ENCODE measurements around the gene PRRT3. TPM values are rescaled to one million over a fixed set of nuclear protein-coding genes. Genes with fewer than 3 reads are reported as not detected.

Gene PRRT3
- total RNA-seq, 2 experiments from 2014 or later: 1.4 to 4.3 TPM

- ChIA-PET POLR2A (no interaction called here), CTCF (ENCODE audit: unreplicated experiment) (no interaction called here)
- Histone ChIP-seq H3K36me3 (ENCODE audit: insufficient read depth, low read length) (no peaks in the 10 kb centered on the region), H2AFZ (ENCODE audit: low read length) (no peak overlapping the region), H3K27ac (ENCODE audit: low read depth, low read length, poor library complexity, severe bottlenecking) (no peak overlapping the region), H3K9me3 (ENCODE audit: low read length) (no peaks in the 10 kb centered on the region), H3K79me2 (ENCODE audit: insufficient read depth, low read depth, low read length) (no peaks in the 10 kb centered on the region), H3K9me2 (ENCODE audit: insufficient read depth, low read length) (no peaks in the 10 kb centered on the region), H3K4me1 (ENCODE audit: insufficient read depth, low read length, poor library complexity, severe bottlenecking) (no peaks in the 10 kb centered on the region), H4K20me1 (ENCODE audit: insufficient read depth, low read length) (no peaks in the 10 kb centered on the region), H3K4me3 (ENCODE audit: low read depth, low read length, poor library complexity, severe bottlenecking) (no peak overlapping the region), H3K4me2 (ENCODE audit: low read length) (no peak overlapping the region)
- no TSS peak for BruUV-seq (replicated peaks)
- intact Hi-C loops (cut with micrococcal nuclease; ENCODE audit: unreplicated experiment): no loop called here
- DNase-seq (ENCODE audit: low spot score): no peak
- TF ChIP-seq, protein P1, sequence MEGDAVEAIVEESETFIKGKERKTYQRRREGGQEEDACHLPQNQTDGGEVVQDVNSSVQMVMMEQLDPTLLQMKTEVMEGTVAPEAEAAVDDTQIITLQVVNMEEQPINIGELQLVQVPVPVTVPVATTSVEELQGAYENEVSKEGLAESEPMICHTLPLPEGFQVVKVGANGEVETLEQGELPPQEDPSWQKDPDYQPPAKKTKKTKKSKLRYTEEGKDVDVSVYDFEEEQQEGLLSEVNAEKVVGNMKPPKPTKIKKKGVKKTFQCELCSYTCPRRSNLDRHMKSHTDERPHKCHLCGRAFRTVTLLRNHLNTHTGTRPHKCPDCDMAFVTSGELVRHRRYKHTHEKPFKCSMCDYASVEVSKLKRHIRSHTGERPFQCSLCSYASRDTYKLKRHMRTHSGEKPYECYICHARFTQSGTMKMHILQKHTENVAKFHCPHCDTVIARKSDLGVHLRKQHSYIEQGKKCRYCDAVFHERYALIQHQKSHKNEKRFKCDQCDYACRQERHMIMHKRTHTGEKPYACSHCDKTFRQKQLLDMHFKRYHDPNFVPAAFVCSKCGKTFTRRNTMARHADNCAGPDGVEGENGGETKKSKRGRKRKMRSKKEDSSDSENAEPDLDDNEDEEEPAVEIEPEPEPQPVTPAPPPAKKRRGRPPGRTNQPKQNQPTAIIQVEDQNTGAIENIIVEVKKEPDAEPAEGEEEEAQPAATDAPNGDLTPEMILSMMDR (conservative IDR thresholded peaks at IDR 0.05; ENCODE audit: low read length): no peak
- no peak for TF ChIP-seq EZH2phosphoT487 (IDR thresholded peaks at IDR 0.05; ENCODE audit: borderline replicate concordance, low read depth, low read length)
Observed at GRCh38 chr3:9918261-9919038, 33.8 kb downstream of the PRRT3 start.

DNA sequence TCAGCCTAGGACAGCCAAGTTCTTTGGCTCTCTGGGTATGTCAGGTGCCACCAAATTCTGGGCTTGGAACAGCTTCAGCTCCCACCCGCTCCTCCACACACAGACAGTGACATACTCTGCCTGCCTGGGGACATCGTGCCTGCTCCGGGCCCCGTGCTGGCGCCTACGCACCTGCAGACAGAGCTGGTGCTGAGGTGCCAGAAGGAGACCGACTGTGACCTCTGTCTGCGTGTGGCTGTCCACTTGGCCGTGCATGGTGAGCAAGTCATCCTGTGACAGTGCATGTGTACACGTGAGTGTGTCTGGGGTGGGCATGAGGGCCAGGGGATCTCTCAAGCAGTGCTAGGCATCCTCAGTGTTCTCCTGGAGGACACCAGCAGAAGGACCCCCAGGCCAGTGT is 34.4 kb downstream of the PRRT3 start:
- no peak for TF ChIP-seq EZH2phosphoT487 (IDR thresholded peaks at IDR 0.05; ENCODE audit: borderline replicate concordance, low read depth, low read length)
- TF ChIP-seq, protein P1 (conservative IDR thresholded peaks at IDR 0.05; ENCODE audit: low read length): no peak
- no peak overlapping the region for H3K4me3 ChIP-seq (ENCODE audit: low read depth, low read length, poor library complexity, severe bottlenecking)
- intact Hi-C loops (cut with micrococcal nuclease; ENCODE audit: unreplicated experiment): no loop called here
- ChIA-PET CTCF (ENCODE audit: unreplicated experiment) (no interaction called here), POLR2A (no interaction called here)
- no peaks in the 10 kb centered on the region for H4K20me1 ChIP-seq (ENCODE audit: insufficient read depth, low read length)
- H3K27ac ChIP-seq (ENCODE audit: low read depth, low read length, poor library complexity, severe bottlenecking): no peak overlapping the region
- H3K36me3 ChIP-seq (ENCODE audit: insufficient read depth, low read length): no peaks in the 10 kb centered on the region
- no TSS peak for BruUV-seq (replicated peaks)
- no peaks in the 10 kb centered on the region for H3K79me2 ChIP-seq (ENCODE audit: insufficient read depth, low read depth, low read length)
- no peak overlapping the region for H3K4me2 ChIP-seq (ENCODE audit: low read length)
- DNase-seq (ENCODE audit: low spot score): no peak
- no peaks in the 10 kb centered on the region for H3K9me2 ChIP-seq (ENCODE audit: insufficient read depth, low read length)
- H2AFZ ChIP-seq (ENCODE audit: low read length): no peak overlapping the region
- no peaks in the 10 kb centered on the region for H3K9me3 ChIP-seq (ENCODE audit: low read length)
- no peaks in the 10 kb centered on the region for H3K4me1 ChIP-seq (ENCODE audit: insufficient read depth, low read length, poor library complexity, severe bottlenecking)

Data from OCI-LY7 (cell line).